Stromal cell of bone marrow (primary cell): ENCODE data around the gene INSR.

ENCODE experiments used
- DNase-seq: peaks from one replicate; pipeline ENCODE4 v3.0.0-alpha.2; 2012; ENCODE audit warnings: low read depth

The INSR gene

GRCh38 chr19:7295912-7296536, 1.8 kb upstream of the INSR start:
- no peak for DNase-seq

- DNase-seq, result peak; percentile 11
Observed at GRCh38 chr19:7294558-7295212, 471 bp upstream of the INSR start.

- no peak for DNase-seq
Observed at GRCh38 chr19:7292950-7293761, 1.1 kb downstream of the INSR start.

- no peak for DNase-seq
Observed at GRCh38 chr19:7292352-7292949, 1.8 kb downstream of the INSR start.

GRCh38 chr19:7288977-7289376, 5.2 kb downstream of the INSR start:
- no peak for DNase-seq

GRCh38 chr19:7288131-7288530, 6.1 kb downstream of the INSR start:
- no peak for DNase-seq

- DNase-seq, result no peak
Observed at GRCh38 chr19:7287722-7288121, 6.5 kb downstream of the INSR start.

GRCh38 chr19:7280940-7281666, 13.1 kb downstream of the INSR start:
- no peak for DNase-seq

- DNase-seq, result peak; percentile 19
Observed at GRCh38 chr19:7272856-7273578, 21.2 kb downstream of the INSR start.

- DNase-seq, result no peak
Observed at GRCh38 chr19:7268705-7269098, 25.5 kb downstream of the INSR start.

GRCh38 chr19:7267792-7268704, 26.2 kb downstream of the INSR start:
- DNase-seq, result no peak

- DNase-seq, result no peak
Observed at GRCh38 chr19:7266832-7267231, 27.4 kb downstream of the INSR start.

- no peak for DNase-seq
Observed at GRCh38 chr19:7265963-7266362, 28.3 kb downstream of the INSR start.

- DNase-seq, result no peak
Observed at GRCh38 chr19:7264858-7265257, 29.4 kb downstream of the INSR start.

- no peak for DNase-seq
Observed at GRCh38 chr19:7263521-7263920, 30.7 kb downstream of the INSR start.

GRCh38 chr19:7263066-7263465, 31.1 kb downstream of the INSR start:
- DNase-seq, result no peak

- DNase-seq, result no peak
Observed at GRCh38 chr19:7262470-7262869, 31.7 kb downstream of the INSR start.

GRCh38 chr19:7260161-7260560, 34.1 kb downstream of the INSR start:
- no peak for DNase-seq

- no peak for DNase-seq
Observed at GRCh38 chr19:7258840-7259395, 35.3 kb downstream of the INSR start.
